NCI-H1092 (cell line): ENCODE measurements around the gene PGAM2.
"Not testable (repeated sequence)": the region's sequence is repeated elsewhere in the genome, so short reads cannot be mapped to it uniquely, and the experiment has no call there.

Source experiments
- DNase-seq: peaks from one replicate; lab custom pipeline; 2025; lab: John Stamatoyannopoulos, UW

PGAM2 gene

DNA sequence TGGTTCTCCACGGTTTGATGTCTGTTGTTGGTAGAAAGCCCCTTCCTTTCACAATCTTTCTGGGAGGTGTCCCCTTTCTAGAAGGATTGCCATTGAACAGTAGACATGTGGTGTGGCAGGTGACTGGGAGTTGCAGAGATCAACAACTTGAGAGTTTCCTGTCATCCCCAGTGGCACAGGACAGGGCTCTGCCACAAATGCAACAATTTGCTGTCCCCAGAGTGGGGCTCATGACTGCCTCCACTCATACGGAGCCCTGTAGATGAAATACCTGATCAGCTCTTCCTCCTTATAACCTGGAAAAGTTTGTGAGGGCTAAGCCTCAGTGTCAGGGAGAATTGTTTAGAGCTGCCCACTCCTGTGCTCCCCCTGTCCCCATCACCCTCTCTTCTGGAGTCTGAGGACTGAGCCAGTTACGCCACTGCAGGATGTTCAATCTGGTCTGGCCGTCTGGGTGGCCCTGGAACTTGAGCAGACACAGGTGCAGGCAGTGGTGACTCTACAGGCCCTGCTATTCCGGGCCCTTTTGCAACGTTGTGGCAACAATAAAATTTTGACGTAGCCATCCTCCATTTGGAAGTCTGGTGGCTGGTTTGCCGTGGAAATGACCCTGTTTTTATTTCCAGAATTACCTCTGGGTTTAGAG is 14.3 kb downstream of the PGAM2 start:
- no peak for DNase-seq

DNA sequence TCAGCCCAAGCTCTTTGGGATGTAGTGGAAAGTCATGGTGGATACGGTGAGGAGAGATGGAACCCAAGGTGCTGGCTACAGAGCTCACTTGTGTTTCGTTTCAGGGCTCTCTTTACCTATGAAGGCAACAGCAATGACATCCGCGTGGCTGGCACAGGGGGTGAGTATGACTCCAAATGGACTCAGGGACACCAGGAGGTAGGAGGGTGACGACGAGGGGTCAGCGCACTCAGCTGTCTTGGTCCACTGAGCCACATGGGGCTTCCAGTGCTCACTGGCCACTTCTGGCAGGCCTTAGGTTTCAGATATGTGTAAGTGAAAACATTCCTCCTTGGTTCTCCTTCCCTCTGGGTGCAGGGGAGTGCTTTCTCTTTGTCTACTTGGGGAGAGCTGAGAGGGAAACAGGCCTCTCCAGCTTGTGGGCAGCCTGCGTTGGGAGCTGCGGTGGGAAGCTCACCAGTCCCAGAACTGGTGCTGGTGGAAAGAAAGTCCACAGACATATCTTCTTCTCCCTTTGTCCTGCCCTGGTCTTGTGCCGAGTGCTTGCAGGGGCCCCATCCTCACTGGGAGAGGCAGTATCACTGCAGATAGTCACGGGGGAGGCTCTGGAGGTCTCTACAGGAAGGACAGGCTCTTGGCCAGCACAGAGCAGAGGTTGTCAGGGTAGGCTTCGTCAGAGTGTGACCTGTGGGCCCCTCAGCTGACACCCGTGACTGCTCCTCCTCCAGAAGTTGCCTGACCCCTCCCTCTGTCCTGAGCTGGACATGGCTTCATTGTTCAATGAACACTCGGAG is 15.0 kb downstream of the PGAM2 start:
- DNase-seq: no peak

DNA sequence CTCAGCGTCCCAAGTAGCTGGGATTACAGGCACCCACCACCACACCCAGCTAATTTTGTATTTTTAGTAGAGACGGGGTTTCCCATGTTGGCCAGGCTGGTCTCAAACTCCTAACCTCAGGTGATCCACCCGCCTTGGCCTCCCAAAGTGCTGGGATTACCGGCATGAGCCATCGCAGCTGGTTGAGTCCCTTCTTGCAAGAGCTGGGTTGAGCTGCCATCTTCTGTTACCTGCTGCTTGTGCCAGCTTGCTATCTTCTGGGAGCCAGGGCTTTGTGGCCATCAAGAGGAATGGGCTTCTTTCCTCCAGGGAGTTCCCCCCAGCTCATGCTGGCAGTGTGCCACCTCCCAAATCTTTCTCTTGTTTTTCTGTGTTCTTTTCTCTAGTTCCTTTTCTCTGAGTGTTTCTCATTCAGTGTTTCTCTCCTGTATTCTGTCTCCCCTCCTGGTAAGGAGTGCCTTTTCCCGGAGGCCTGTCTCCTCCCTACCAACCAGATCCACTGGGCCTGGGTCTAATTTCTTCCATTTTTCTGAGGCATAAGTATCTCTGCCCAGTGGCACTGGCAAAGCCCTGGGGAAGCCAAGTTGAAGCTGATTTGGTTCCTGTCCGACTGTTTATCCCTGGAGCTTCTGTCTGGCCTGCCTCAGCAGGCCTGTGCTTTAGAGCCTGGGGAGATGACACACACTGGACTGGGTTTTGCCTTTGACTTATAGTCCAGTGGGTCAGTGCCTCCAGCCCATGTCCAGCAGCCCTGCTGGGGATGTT is 17.2 kb downstream of the PGAM2 start:
- no peak for DNase-seq

DNA sequence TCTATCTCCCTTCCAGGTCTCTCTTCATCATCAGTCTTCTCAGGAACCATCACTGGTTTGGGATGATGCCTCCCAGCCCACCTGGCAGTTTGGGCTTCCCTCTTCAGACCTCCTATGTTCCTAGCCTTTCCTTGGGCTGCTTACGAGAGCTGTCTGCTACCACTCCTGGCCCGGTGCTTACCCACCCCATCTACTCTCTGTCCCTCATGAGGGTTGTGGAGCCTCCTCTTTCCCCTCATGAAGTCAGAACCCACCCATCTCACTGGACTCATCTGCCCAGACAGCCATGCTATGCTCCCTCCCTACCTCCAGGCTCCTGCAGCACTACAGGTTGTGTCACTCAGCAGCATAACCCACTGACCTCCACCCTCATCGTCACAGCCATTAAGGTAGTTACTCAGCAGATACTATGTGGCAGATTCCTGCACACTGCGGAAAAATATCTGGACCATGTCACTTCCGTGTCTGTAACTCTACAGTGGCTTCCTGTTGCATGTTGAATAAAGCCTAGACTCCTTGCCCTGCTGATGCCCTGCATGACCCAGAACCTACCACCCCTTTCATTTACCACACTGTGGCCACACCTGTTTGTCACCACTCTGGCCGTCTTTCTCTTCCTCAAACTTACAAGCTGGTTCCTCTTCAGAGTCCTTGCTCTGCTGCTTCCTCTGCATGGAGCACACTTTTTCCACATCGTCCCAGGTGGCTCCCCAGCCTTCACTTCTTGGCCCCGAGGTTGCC is 18.9 kb downstream of the PGAM2 start:
- DNase-seq: no peak

DNA sequence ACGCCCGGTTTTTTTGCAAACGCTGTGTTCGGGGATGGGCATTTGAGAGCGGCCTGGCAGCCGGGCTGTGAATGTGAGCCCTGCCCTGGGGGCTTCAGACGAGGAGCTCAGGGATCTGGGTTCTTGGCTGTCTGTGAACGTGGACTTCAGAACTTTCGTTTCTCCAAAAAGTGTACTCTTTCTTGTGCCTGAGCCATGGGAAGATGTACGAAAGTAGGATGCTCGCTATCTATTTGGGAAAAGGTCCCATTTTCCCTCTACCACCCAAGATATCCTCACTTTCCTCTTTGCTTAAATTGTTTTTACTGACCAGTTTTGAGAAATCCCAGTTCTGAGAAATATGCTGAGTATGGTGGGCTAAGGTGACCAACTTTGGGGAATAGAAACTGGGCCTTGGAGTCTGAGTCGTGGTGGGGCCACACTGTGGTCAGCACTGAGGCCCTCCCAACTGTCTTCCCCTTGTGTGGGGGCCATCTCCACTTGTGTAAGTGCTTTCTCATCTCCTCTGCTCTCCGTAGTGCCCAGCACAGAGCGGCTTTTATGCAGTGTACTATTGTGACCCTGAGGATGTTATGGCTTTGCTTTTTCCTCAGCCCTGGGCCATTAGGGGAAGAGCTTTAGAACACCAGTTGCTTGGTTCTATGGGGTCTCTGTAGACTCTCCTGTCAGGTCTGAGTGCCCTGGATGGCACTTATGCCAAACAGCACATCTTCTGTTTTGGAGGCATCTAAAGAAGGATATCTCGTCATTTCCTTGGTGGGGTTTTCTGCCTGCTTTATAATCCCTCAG is 19.9 kb downstream of the PGAM2 start:
- no peak for DNase-seq

DNA sequence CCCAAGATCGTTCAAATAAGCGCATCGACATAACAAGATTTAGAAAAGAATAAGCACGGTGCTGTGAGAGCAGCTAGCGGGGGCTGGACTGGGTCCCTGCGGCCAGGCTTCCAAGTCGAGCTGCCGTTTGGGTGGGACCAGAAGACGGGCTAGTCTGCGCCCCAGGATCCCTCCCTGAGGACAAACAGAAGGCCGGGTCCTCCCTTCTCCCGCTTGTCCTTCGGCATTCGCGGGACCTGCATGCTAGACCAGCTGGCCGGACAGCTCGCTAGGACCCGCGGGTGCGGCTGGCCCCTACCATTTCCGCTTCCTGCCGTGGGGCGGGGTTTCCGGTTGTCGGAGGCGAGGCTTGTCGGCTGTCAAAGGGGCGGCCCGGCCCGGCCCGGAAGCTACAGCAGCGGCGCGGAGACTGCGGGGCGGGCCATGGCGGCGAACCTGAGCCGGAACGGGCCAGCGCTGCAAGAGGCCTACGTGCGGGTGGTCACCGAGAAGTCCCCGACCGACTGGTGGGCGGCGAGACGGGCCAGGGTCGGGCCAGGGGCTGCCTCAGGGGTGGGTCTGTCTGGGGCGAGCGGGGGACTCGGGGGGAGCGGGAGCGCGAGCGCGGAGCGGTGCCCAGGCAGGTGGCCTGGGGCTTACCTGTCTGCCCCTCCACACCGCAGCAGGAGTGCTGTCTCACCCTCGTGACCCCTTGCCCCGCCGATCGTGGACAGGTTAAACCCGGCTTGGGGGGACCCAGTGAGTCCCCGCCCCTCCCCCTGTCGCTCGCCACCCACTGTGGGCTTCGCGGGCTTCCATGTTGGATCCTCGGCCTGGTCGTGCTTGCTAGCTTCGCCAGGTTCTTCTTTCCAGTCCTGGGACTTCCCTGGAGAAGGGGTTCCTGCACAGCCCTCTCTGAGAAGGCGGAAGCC is 20.8 kb downstream of the PGAM2 start, which contains the start of gene DBNL:
TSS of gene DBNL (plus strand) at position 388 of the 911 bp plus-strand sequence. CDS start at position 424, 36 bp downstream.
- peak; percentile 86 for DNase-seq

DNA sequence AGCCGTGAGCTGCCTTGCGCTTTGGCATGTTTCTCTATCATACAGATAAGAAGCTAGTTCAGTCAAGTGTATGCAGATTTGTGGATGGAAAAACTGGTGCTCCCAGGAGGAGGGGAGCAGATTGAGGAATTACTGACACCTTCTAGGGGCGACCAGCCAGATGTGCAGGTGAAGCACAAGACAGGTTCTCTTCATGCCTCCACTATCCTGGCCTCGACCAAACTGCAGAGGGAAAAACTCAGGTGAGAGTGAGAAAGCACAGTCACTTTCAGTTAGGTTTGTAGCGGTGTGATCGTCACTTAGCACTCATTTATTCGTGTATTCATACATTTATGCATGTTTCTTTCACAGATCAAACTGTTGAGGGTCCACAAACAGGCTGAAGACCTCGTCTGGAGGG is 21.5 kb downstream of the PGAM2 start:
- DNase-seq: no peak

DNA sequence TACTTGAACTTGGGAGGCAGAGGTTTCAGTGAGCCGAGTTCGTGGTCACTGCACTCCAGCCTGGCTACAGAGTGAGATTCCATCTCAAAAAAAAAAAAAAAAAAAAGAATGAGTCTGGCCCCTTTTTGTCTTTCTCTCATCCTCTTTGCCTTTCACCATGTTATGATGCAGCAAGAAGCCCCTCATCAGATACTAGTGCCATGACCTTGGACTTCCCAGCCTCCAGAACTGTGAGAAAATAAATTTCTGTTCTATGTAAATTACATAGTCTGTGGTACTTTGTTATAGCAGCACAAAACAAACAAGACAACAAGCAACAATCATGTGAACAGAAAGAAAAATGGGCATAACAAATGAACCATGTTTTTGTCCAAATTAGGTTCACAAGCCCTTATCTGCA is 23.1 kb downstream of the PGAM2 start:
- no peak for DNase-seq

DNA sequence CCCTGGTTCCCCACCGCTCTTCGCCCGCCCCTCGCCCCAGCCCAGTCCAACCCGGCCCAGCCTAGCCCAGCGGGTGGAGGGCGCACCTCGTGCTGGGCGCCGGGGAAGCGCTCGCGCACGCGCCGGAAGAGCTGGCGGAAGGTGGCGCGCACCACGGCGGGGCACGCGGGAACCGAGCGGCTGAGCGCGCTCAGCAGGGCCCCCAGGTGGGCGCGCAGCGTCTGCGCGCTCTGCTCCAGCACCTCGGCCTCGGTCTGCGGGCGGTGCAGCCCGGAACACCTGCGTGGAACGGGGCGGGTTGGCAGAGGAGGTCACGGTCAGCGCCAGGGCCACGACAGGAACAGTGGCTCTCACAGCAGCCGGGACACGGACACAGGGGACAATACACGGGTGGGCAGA is 24.9 kb downstream of the PGAM2 start:
- DNase-seq: peak; percentile 47

DNA sequence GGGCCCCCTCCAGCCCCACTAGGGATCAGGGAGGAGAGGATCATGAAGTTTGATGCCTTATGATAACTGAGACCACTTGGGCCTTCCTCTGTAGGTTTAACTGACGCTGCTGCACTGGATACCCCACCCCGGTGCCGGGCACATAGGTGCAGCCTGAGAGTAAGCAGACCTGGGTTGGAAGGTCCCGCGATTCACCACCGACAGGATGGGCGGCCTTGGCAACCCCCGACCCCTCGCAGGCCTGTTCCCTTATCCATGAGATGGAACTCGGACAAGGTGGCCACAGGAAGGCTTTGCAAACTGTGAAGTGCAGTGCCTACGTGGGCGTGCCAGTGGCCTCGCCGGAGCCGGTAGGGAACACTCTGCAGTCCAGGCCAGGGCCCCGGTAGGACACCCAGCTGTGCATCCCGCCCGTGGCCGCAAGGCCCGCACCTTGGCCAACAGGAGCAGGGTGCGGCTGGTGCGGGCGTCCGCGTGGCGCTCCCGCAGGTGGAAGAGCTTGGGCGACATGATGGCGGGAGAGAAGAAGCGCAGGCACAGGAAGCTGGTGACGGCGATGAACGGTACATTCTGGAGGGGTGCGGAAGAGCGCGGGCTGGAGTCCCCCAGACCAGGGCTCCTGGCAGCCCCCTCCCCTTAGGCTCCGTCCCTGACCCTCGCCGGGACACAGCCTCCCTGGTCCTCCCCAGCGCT is 25.4 kb downstream of the PGAM2 start:
- DNase-seq: not testable (repeated sequence)

DNA sequence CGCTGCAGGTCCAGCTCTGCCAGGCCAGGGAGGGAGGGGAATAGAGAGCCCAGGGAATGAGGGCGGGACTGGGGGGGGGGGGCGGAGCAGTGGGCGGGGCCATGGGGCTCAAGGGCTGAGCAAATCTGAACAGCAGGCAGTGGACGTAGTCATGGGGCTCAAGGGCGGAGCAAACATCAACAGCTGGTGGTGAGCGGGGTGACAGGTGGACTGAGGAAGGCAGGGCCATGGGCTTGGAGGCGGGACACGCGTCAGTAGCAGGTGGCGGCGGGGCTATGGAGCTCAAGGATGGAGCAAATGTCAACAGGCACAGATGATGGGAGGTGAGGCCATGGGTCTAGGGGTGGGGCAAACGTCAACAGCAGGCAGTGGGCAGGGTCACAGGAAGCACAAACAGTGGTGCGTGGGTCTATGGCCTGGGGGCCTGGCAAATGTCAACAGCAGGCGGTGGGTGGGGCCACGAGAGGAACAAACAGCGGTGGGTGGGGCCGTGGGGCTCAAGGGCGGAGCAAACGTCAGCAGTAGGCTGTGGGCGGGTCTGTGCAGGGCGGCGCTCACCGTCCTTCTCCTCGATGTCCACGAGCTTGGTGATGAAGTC is 26.3 kb downstream of the PGAM2 start:
- DNase-seq: peak; percentile 90

DNA sequence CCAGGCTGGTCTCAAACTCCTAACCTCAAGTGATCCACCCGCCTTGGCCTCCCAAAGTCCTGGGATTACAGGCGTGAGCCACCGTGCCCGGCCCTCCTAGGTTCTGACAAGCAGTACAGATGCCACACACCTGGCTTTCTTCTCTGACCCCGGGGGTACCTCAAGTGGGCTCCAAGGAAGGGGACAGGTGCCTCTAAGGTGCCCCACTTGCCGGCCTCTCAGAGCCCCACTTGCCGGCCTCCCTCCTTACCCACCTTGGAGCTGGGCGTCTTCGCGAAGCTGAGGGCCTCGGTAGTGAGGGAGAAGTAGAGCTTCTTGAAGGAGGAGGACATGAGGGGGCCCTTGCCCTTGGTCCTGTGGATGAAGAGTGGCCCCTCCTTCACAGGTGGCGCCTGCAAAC is 26.8 kb downstream of the PGAM2 start:
- not testable (repeated sequence) for DNase-seq

DNA sequence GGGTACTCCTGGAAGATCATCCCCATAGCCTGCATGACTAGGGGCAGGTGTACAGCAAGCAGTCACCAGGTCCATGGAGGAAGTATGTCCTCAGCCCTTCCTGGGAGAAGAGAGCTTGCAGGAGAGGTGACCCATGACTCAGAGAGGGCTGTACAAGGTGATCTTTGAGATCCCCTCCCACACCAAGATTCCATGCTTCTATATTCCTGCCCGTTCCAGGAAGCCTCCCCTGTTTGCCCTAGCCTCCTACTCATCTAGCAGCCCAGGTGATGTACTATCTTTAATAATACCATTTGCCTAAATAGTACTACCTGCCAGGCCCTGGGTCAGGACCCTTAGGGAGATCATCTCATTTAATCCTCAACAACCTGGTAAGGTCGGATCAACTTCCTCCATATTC is 27.4 kb downstream of the PGAM2 start:
- DNase-seq: not testable (repeated sequence)

DNA sequence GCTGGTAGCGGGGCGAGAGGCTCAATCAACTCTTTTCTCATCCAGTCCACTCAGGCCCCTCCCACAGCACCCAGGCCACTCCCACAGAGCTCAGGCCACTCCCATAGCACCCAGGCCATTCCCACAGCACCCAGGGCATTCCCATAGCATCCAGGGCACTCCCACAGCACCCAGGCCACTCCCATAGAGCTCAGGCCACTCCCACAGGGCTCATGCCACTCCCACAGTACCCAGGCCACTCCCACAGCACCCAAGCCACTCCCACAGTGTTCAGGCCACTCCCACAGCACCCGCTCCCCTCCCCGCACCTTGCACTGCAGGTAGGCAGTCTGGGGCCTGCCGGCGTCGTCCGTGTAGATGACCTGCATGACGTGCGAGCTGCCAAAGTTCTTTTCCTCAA is 29.0 kb downstream of the PGAM2 start:
- not testable (repeated sequence) for DNase-seq

DNA sequence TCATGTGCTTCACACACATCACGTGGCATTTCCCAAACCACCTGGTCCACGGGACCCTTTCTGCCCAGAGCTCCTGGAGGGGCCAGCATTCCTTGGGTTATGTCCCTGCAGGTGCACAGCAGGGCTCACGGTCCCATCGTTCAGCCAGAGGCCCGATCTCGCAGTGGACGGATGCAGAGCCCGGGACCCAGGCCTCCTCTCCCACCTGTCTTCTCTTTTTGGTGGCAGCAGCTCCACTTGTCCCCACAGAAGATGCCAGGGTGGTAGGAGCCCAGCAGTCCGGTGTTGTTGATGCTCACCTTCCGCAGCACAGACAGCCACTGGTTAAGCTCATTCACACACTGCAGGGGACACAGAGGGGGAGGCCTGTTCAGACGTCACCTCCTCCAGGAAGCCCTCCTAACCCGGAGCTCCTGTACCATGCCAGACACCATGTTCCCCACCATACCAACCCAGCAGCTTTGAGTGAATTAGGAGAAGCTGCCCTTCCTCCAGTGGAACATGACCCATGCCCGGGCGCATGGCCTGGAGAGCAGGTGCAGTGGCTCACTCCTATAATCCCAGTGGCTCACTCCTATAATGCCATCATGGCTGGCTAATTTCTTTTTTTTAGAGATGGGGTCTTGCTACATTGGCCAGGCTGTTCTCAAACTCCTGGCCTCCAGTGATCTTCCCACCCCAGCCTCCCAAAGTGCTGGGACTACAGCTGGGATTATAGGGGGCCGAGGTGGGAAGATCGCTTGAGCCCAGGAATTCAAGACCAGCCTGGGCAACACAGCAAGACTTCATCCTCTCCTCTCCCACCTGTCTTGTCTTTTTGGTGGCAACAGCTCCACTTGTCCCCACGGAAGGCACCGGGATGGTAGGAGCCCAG is 31.2 kb downstream of the PGAM2 start:
- DNase-seq: not testable (repeated sequence)

DNA sequence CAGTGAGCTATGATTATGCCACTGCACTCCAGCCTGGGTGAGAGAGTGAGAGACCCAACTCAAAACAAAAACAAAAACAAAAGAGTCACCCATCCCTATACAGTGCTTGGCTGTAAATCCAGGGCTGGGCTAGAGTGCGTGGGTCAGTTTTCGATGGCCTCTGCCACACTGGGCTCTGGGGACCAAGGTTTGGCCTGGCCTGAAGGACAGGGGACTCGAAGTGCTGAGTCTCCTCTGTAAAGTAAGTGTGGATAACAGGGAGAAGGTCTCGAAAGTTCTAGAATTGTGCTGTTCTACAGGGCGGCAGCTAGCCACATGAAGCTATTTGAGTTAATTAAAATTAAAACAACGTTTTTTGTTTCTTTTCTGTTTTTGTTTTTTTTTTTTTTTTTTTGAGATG is 33.3 kb downstream of the PGAM2 start:
- not testable (repeated sequence) for DNase-seq

DNA sequence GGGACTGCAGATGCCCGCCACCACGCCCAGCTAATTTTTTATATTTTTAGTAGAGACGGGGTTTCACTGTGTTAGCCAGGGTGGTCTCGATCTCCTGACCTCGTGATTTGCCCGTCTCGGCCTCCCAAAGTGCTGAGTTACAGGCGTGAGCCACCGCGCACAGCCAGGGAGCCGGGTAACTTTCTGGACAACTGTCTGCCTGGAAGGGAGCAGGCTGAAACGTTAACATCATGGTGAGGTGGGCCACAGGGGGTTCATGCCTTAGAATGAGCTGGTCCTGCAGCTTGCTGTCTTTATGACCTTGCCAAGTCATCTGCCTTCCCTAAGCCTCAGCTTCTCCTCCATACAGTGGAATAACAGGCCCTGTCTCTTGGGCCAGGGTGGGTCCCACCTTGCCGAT is 34.0 kb downstream of the PGAM2 start:
- not testable (repeated sequence) for DNase-seq

DNA sequence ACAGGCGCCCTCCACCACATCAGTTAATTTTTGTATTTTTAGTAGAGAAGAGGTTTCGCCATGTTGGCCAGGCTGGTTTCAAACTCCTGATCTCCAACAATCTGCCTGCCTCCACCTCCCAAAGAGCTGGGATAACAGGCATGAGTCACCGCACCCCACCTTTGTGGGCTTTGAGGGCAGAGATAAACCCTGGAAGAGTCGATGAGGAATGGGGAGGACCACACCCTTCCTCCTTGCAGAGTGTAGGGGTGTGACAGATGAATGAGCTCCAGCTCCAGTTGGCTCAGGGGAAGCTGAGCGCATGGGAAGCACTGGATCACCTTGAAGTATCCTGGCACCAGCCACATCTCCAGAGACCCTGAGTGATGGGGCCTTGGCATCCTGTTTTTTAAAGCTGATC is 35.3 kb downstream of the PGAM2 start:
- not testable (repeated sequence) for DNase-seq
